Progenitor cell of endocrine pancreas (in vitro differentiated cells): ENCODE measurements around the gene PHF13. TPM values are rescaled to one million over a fixed set of nuclear protein-coding genes. Genes with fewer than 3 reads are reported as not detected.

ENCODE experiments used
- DNase-seq: peaks from one replicate; pipeline ENCODE4 v3.0.0; 2021; ENCODE audit warnings: low spot score; ENCODE audit not compliant: unreplicated experiment
- H3K27ac Mint-ChIP-seq: 2 replicates; pipeline ENCODE4 v1.8.0; 2021; ENCODE audit warnings: mild to moderate bottlenecking, moderate library complexity, mixed read lengths
- H3K27me3 Mint-ChIP-seq: 2 replicates; pipeline ENCODE4 v1.8.0; 2021; ENCODE audit warnings: mixed read lengths
- H3K36me3 Mint-ChIP-seq: 2 replicates; pipeline ENCODE4 v1.8.0; 2022; ENCODE audit warnings: mixed read lengths; ENCODE audit not compliant: insufficient read depth
- H3K4me1 Mint-ChIP-seq: 2 replicates; pipeline ENCODE4 v1.8.0; 2021; ENCODE audit warnings: low read depth, mixed read lengths
- H3K4me3 Mint-ChIP-seq: 2 replicates; pipeline ENCODE4 v1.8.0; 2021; ENCODE audit warnings: low read depth, mild to moderate bottlenecking, moderate library complexity, mixed read lengths
- H3K9me3 Mint-ChIP-seq: 2 replicates; pipeline ENCODE4 v1.8.0; 2021; ENCODE audit warnings: low read depth, mixed read lengths
- CTCF ChIP-seq: fragments of 200-600 bp; sonication (generic); IDR thresholded peaks from one replicate; pipeline ENCODE4 v1.5.0; 2021; ENCODE audit warnings: antibody characterized with exemption, mild to moderate bottlenecking; ENCODE audit not compliant: unreplicated experiment
- long read RNA-seq: library from polyadenylated mRNA; unstranded; transcript quantifications from one replicate; pipeline ENCODE4 v2.0.0, GENCODE V29; 2020
- total RNA-seq: library from RNA; stranded (reverse); gene quantifications from 2 replicates; pipeline ENCODE4 v1.2.1, GENCODE V29; 2021

The PHF13 gene
- 29.1 TPM in 2 replicates for total RNA-seq
- long read RNA-seq, partial matches to known transcripts, result 2 of 10 reads
- long read RNA-seq, other reads (novel, unspliced or antisense), result 6 of 10 reads

DNA sequence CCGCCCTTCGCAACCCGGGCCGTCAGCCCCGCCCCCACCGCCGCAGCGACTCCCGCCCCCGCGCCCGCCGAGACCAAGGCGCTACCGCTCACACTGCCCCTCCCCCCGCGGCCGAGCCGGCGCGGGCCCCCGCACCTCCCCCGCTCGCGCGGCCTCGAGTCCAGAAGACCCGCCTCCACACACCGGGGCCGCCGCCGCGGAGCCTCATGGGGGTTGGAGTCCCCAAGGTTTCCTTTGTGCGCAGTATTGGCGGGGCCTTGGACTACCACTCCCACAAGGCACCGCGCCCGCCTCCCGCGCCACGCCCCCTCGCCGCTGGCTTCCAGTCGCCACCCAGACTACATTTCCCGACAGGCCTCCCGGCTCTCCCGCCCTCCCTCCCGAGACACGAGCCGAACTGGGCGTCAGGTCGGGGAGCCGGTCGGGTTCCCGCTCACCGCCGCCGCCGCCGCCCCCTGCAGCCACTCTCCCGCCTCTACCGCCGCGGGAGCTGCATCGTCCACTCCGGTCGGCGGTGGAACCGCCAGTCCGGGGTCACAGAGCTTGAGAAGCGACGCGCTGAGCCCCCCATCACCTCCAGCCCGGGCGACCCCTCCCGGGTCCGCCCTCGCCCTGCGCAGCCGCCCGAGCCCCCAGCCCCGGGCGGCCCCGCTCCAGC lies at the start of gene PHF13:
Gene PHF13, plus strand, starts transcription at position 371 of the 658 bp plus-strand sequence. CDS start 336 bp downstream, outside the sequence.
- H3K9me3 Mint-ChIP-seq, result no peaks in the 10 kb centered on the region
- no peak for TF ChIP-seq CTCF
- peak within 1 kb of the TSS; percentile 77 for H3K4me3 Mint-ChIP-seq
- no peaks in the 10 kb centered on the region for H3K36me3 Mint-ChIP-seq
- peak within 1 kb of the TSS; percentile 96 for H3K27ac Mint-ChIP-seq
- H3K27me3 Mint-ChIP-seq, result no peaks in the 10 kb centered on the region
- peak; percentile 100 for DNase-seq
- peaks cover 15% of the 10 kb centered on the region for H3K4me1 Mint-ChIP-seq

DNA sequence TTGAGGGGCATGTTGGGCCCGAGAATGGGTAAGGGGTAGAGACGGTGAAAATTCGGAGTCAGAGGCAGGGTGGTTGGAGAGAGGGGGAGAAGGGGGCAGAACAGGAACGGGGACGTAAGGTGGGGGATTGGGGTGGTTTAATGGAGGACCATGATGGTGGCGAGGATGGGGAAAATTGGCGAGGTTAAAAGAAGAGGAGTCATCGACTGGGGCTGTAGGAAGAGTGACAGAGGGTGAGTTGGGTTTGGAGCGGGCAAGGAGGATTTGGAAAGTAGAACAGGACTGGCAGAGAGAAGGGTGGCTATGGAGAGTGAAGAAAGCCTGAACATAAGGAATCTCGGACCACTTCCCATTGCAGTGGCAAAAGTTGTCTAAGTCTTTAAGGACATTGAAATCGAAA lies 44.5 kb upstream of the PHF13 start:
- Mint-ChIP-seq H3K27me3 (peaks cover 34% of the 10 kb centered on the region), H3K4me3 (no peak overlapping the region), H3K36me3 (no peaks in the 10 kb centered on the region), H3K9me3 (no peaks in the 10 kb centered on the region), H3K27ac (no peak overlapping the region), H3K4me1 (no peaks in the 10 kb centered on the region)
- no peak for DNase-seq
- no peak for TF ChIP-seq CTCF

DNA sequence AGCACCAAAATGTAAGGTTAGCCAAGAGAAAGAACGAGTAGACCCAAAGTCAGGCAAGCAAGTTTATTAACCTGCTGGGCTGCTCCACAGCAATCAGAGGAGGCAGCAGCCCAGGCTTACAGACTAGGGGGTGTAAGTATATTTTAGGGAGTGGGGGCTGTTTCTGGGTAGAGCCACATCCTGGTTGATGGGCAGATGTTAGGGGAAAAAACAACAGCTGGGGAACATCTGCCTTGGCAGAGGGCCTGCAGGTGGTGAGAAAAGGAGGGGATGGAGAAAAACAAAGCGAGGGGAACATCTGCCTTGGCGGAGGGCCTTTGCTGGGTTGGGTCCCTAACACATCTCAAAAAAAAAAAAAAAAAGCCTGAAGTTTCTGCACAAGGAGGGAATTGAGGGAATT lies 43.4 kb upstream of the PHF13 start:
- Mint-ChIP-seq H3K9me3 (no peaks in the 10 kb centered on the region), H3K27me3 (peaks cover 34% of the 10 kb centered on the region), H3K27ac (no peak overlapping the region), H3K36me3 (no peaks in the 10 kb centered on the region), H3K4me1 (no peaks in the 10 kb centered on the region), H3K4me3 (no peak overlapping the region)
- no peak for TF ChIP-seq CTCF
- DNase-seq, result no peak

DNA sequence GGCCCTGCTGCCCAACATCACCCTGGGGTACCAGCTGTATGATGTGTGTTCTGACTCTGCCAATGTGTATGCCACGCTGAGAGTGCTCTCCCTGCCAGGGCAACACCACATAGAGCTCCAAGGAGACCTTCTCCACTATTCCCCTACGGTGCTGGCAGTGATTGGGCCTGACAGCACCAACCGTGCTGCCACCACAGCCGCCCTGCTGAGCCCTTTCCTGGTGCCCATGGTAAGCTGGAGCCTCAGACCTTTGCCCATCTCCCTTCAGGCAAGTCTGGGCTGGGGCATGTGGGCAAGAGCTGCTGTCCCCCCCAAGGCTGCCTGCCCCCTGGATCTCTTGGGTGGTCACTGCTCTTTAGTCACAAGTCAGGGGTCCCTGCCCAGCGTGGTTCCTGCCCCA lies 42.5 kb upstream of the PHF13 start:
- DNase-seq, result no peak
- no peak for TF ChIP-seq CTCF
- Mint-ChIP-seq H3K27me3 (peaks cover 34% of the 10 kb centered on the region), H3K27ac (no peak overlapping the region), H3K4me1 (no peaks in the 10 kb centered on the region), H3K4me3 (no peak overlapping the region), H3K36me3 (no peaks in the 10 kb centered on the region), H3K9me3 (no peaks in the 10 kb centered on the region)

GRCh38 chr1:6572653-6573383 lies 40.7 kb upstream of the PHF13 start:
- Mint-ChIP-seq H3K4me3 (no peak overlapping the region), H3K36me3 (no peaks in the 10 kb centered on the region), H3K27ac (no peak overlapping the region), H3K27me3 (peaks cover 34% of the 10 kb centered on the region), H3K9me3 (no peaks in the 10 kb centered on the region), H3K4me1 (no peaks in the 10 kb centered on the region)
- TF ChIP-seq CTCF, result no peak
- no peak for DNase-seq
